Left ventricle myocardium inferior (tissue), 1 donor: ENCODE measurements around the gene ALPG. TPM values are rescaled to one million over a fixed set of nuclear protein-coding genes. Genes with fewer than 3 reads are reported as not detected.
"Not testable (repeated sequence)": the region's sequence is repeated elsewhere in the genome, so short reads cannot be mapped to it uniquely, and the experiment has no call there.

ENCODE experiments used
- DNase-seq: peaks from one replicate; pipeline ENCODE4 v3.0.0-alpha.2; 2020
- H3K27ac ChIP-seq: fragments of 200-600 bp; replicated peaks from 2 replicates; pipeline ENCODE4 v1.8.0; 2021
- H3K27me3 ChIP-seq: fragments of 200-600 bp; 2 replicates; pipeline ENCODE4 v1.8.0; 2021; ENCODE audit warnings: low read depth
- H3K36me3 ChIP-seq: fragments of 200-600 bp; 2 replicates; pipeline ENCODE4 v1.8.0; 2021
- H3K4me1 ChIP-seq: fragments of 200-600 bp; 2 replicates; pipeline ENCODE4 v1.8.0; 2021
- H3K4me3 ChIP-seq: fragments of 200-600 bp; 2 replicates; pipeline ENCODE4 v1.8.0; 2021; ENCODE audit warnings: mild to moderate bottlenecking, moderate library complexity
- H3K9me3 ChIP-seq: fragments of 200-600 bp; replicated peaks from 2 replicates; pipeline ENCODE4 v1.8.0; 2021
- CTCF ChIP-seq: fragments of 200-600 bp; IDR thresholded peaks from 2 replicates; pipeline ENCODE4 v1.8.0; 2021; ENCODE audit warnings: antibody characterized with exemption, mild to moderate bottlenecking, borderline replicate concordance
- intact Hi-C: fragments of 100-400 bp; cut with micrococcal nuclease; formaldehyde crosslinking; loops from one replicate; pipeline ENCODE4 v1.11.0; 2022
- total RNA-seq: library from RNA; stranded (reverse); fragmentation: NEBNext Ultra II Directional; extraction: Animal tissue kit (Norgen Biotek cat#: 25700); gene quantifications from one replicate; pipeline ENCODE4 v1.2.1, GENCODE V29; 2021
- donor health status: DM: no; HTN: yes; CAD: no; lungs with severe emphysema.

The ALPG gene
- total RNA-seq, 1 donor from 2014 or later: not detected

- H3K4me1 ChIP-seq, H3K36me3 ChIP-seq, H3K27me3 ChIP-seq, intact Hi-C loops, H3K27ac ChIP-seq, H3K9me3 ChIP-seq, H3K4me3 ChIP-seq: not testable (repeated sequence)
- peak; percentile 86 for TF ChIP-seq CTCF
- DNase-seq: peak; percentile 81
Observed at GRCh38 chr2:232440220-232441018, 33.8 kb downstream of the ALPG start.

GRCh38 chr2:232441147-232441651 is 34.6 kb downstream of the ALPG start:
- DNase-seq: no peak
- H3K9me3 ChIP-seq: no peaks in the 10 kb centered on the region
- intact Hi-C loops: no loop called here

GRCh38 chr2:232441922-232442321 is 35.3 kb downstream of the ALPG start:
- DNase-seq, H3K27me3 ChIP-seq, H3K27ac ChIP-seq, H3K4me3 ChIP-seq, H3K9me3 ChIP-seq, H3K36me3 ChIP-seq, intact Hi-C loops, H3K4me1 ChIP-seq: not testable (repeated sequence)

More at GRCh38 chr2:232441147-232441651, 34.6 kb downstream of the ALPG start:
- Histone ChIP-seq H3K36me3 (no peaks in the 10 kb centered on the region), H3K27me3 (peaks cover 6% of the 10 kb centered on the region), H3K27ac (no peak overlapping the region), H3K4me3 (no peak overlapping the region), H3K4me1 (peaks cover 3% of the 10 kb centered on the region)
- TF ChIP-seq CTCF: no peak

- intact Hi-C loops, H3K4me1 ChIP-seq, H3K9me3 ChIP-seq, H3K27ac ChIP-seq, H3K27me3 ChIP-seq, H3K36me3 ChIP-seq, DNase-seq, H3K4me3 ChIP-seq: not testable (repeated sequence)
Observed at GRCh38 chr2:232442431-232442830, 35.8 kb downstream of the ALPG start.

GRCh38 chr2:232443047-232443446 is 36.4 kb downstream of the ALPG start:
- DNase-seq, H3K4me3 ChIP-seq, H3K36me3 ChIP-seq, H3K27ac ChIP-seq, H3K4me1 ChIP-seq, H3K9me3 ChIP-seq, H3K27me3 ChIP-seq, intact Hi-C loops: not testable (repeated sequence)

- H3K9me3 ChIP-seq, H3K36me3 ChIP-seq, H3K4me3 ChIP-seq, H3K27ac ChIP-seq, intact Hi-C loops, H3K27me3 ChIP-seq, H3K4me1 ChIP-seq: not testable (repeated sequence)
- DNase-seq: peak; percentile 12
Observed at GRCh38 chr2:232443669-232444408, 37.2 kb downstream of the ALPG start.

- Histone ChIP-seq H3K4me3 (no peak overlapping the region), H3K9me3 (no peaks in the 10 kb centered on the region), H3K27me3 (no peaks in the 10 kb centered on the region), H3K27ac (no peak overlapping the region), H3K4me1 (peaks cover 3% of the 10 kb centered on the region), H3K36me3 (no peaks in the 10 kb centered on the region)
- intact Hi-C loops: no loop called here
- peak; percentile 51 for TF ChIP-seq CTCF
- peak; percentile 17 for DNase-seq
Observed at GRCh38 chr2:232444409-232445148, 37.9 kb downstream of the ALPG start.

- H3K36me3 ChIP-seq, DNase-seq, H3K27me3 ChIP-seq, H3K4me1 ChIP-seq, intact Hi-C loops, H3K4me3 ChIP-seq, H3K9me3 ChIP-seq, H3K27ac ChIP-seq: not testable (repeated sequence)
Observed at GRCh38 chr2:232445149-232445885, 38.7 kb downstream of the ALPG start.
